Stimulated activated CD4-positive, alpha-beta T cell treated with anti-CD3 and anti-CD28 coated beads, Interleukin-4, amount 100 ng/mL, for 4 hours (primary cell): ENCODE measurements around the gene BCL2L12.

Experiments
- DNase-seq, 2 experiments: peaks; one replicate each; pipeline ENCODE4 v3.0.0-alpha.2; 2020

BCL2L12 gene

DNA sequence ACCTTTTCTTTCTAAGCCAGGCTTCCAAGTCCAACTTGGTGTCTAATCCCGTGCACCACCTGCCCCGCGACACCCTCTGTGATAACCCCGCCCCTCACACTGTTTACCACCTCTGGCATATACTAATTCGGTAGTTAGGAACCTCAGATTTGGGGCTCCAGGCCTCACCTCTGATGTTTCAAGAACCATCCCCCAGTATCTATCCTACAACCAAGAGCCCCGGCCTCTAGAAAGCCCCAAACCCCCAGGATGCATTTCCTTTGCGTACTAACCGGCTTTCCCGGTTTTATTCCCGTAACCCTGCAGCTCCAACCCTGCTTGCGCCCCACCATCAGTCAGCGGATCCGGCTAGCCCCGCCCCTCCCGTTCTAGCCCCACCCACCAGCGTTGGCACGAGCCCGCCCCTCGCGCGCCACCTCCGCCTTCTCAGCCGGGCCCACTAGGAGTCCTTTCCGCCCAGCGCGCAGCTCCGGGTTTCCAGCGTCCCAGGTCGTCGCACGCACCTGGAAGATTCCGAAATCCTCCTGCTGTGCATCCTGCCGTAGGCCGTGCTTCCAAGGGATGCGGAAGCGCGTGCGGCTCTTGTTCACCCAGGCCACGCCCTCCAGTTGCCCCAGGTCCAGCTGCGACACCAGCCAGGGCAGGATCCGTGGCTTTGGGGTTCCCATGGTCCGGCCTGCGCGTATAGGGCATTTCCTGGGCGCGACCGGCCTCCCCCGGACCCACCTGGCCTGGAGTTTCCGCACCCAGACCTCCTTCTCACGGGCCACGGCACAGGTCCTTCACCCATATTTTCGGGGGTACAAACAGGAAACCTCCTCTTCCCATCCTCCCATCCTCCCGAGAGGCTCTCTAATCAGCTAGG is 1.3 kb upstream of the BCL2L12 start:
- peak; percentile 84 to 94 for DNase-seq

DNA sequence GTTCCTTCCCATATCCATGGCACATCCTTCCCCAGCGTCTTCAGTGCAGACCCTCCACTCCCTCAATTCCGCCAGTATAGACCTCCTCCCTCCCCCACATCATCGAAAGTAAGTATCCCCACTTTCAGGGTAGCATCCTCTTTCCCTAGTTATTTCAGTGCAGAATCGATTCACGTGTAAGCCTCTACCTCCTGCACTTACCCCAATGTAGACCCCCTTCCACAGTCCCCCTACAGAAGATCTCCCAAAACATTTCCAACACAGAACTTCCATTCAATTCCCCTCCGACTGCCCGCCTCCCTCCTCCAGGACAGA is 740 bp upstream of the BCL2L12 start:
- DNase-seq: no peak

- no peak for DNase-seq
Observed at GRCh38 chr19:49666120-49666444, 349 bp downstream of the BCL2L12 start.

GRCh38 chr19:49667473-49667872 is 1.7 kb downstream of the BCL2L12 start:
- no peak for DNase-seq

GRCh38 chr19:49669516-49669915 is 3.8 kb downstream of the BCL2L12 start:
- DNase-seq: no peak

DNA sequence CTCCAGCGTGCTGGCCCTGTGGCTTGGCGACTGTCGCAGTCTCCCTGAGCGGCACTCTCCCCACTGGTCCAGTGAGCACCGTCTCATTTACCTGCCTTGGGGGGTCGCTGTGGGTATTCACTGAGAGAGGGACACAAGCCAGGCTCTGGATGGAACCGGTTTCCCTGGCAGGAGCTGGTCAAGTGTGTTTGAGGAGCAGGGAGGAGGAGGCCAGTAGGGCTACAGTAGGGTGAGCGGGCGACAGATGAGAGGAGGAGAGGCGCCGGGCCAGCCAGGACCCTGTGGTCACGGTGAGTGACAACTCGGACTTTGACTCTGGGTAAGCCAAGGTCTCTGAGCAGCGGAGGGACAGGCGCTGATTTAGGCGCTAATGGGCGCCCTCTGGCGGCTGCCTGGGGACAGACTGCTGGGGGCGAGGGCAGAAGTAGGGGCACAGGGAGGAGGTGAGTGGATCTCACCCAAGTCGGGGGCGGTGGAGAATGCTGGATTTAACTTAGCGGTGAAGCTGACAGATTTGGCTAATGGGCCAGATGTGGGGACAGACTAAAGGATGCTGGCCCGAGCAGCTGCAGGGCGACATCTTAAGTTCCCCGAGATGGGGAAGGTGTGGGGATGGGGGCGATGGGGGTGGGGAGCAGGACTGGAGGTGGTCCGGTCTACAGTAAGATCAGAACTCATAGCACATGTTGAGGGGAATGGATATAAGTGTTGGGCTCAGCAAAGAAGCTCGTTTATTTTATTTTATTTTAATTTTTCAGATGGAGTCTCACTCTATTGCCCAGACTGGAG is 6.6 kb downstream of the BCL2L12 start:
- DNase-seq: peak; percentile 68 to 75

GRCh38 chr19:49676136-49676783 is 10.5 kb downstream of the BCL2L12 start:
- peak; percentile 36 to 48 for DNase-seq

DNA sequence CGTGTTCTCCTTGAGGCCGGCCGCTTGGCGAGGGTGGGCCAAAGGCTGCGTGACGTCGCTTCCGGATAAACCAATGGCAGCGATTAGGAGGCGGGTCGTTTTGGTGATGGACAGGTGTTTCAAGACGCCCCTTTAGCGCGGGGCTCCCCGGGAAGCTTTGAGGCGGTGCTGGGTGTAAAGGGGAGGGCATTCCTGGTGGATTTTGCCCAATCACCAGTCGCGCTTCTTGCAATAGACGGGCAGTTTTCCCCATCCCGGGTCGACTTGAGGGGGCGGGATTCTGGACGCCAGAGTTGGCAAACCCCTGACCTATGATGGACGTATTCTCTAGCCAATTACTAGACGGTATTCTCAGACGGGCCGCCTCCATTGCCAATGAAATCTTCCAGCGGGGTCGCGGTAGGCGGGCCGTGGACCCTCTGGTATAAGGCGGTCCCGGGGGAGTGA is 11.1 kb downstream of the BCL2L12 start:
- peak; percentile 95 to 98 for DNase-seq

DNA sequence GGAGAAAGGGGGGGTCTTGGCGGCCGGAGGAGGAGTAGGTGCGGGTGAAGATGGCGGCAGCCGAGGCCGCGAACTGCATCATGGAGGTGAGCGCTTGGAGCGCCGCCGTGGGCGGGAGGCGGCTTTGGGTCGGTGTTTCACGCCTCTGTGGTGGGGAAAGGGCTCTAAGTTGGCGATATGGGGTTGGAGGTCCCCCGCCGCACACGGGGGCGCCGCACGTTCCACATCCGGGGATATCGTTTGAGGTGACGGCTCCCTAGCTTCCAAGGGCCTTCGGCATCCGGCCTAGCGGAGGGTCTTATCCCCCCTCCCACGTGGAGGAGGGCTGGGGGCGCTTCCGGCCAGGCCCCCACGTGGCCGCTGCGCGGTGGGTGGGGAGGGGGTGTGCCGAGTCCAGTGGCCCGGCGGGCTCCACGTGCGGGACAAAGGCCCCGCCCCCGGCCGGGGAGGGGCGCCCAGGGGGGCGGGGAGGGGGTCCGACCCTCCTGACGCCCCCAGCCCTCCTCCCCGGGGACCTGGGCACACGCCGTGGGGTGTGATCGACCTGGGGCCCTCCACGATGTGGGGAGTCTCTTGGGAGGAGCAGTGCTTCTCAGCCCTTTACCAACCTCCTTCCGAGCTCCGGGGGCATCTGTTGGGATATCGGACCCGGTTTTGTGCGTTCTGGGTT is 11.6 kb downstream of the BCL2L12 start, which contains the start of gene PRMT1:
Gene PRMT1 (plus strand): TSS at position 41 of the 670 bp plus-strand sequence. CDS start 10 bp downstream, at position 51.
- DNase-seq: peak; percentile 53 to 56

- DNase-seq: peak; percentile 70 to 78
Observed at GRCh38 chr19:49677901-49678674, 12.4 kb downstream of the BCL2L12 start.

DNA sequence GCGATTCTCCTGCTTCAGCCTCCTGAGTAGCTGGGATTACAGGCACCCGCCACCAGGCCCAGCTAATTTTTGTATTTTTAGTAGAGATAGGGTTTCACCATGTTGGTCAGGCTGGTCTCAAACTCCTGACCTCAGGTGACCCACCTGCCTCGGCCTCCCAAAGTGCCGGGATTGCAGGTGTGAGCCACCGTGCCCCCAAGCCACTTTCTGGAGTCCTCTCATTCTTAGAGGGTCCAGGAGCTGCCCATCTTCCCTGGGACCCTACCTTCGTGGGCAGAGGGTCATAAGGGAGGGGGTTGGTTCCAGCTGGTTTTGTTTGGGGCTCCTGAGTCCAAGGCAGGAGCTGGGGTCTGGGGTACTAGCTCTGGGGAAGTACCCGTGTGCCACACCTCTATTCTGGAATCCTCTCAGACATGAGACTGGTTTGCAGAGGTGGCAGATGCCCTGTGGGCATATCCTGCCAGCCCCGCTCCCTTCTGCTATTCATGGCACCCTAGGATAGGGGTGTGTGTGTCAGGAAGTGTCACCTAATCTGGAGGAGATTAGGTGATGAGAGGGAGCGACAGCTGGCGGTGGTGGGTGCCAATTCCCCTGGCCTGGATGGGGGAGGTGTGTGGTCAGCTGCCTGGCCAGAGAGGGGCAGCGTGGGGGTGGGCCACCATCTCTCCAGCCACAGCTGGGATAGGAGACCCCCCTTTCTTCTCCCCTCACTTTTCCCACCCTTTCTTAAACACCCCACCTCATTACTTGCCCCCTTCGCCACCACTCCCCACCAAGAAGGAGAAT is 13.4 kb downstream of the BCL2L12 start:
- DNase-seq: no peak

DNA sequence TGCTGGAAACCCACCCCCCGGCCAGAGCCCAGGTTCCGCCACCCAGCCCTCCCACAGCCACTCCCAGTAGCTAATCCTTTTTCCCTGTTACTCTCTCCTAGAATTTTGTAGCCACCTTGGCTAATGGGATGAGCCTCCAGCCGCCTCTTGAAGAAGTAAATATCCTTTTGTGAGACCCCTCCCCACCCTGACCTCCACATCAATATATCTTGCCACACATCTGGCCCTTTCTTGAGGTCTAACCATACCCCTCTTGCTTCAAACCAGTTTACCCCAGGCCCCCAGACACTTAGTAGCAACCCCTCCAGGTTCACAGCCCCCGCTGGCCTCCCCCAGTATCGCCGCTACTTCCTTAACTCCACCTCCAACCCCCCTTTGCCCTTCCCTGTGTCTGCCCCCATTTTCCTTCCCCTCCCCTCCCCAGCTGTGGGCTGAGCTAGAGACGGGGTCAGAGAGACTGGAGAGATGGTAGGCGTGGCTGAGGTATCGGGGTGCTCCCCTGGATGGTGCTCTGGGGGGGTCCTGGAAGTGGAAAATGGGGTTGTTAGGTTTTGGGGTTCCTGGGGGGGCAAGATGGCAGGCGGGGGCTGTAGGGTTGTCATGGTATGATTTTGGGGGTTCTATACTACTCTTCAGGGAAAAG is 14.2 kb downstream of the BCL2L12 start:
- no peak for DNase-seq

GRCh38 chr19:49680421-49681351 is 15.0 kb downstream of the BCL2L12 start:
- peak; percentile 87 to 96 for DNase-seq

DNA sequence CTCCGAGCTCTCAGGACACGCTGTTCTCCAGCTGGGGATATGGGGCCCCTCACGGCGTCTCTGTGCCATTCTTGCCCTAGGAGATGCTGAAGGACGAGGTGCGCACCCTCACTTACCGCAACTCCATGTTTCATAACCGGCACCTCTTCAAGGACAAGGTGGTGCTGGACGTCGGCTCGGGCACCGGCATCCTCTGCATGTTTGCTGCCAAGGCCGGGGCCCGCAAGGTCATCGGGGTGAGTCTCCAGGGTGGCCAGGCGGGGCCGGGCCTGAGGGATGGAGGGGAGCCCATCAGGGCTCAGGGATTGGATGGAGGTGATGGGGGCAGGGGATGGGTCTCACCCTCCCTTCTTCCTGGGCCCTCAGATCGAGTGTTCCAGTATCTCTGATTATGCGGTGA is 16.1 kb downstream of the BCL2L12 start:
- no peak for DNase-seq

- DNase-seq: no peak
Observed at GRCh38 chr19:49682274-49682673, 16.5 kb downstream of the BCL2L12 start.

GRCh38 chr19:49683814-49684250 is 18.1 kb downstream of the BCL2L12 start:
- DNase-seq: no peak

DNA sequence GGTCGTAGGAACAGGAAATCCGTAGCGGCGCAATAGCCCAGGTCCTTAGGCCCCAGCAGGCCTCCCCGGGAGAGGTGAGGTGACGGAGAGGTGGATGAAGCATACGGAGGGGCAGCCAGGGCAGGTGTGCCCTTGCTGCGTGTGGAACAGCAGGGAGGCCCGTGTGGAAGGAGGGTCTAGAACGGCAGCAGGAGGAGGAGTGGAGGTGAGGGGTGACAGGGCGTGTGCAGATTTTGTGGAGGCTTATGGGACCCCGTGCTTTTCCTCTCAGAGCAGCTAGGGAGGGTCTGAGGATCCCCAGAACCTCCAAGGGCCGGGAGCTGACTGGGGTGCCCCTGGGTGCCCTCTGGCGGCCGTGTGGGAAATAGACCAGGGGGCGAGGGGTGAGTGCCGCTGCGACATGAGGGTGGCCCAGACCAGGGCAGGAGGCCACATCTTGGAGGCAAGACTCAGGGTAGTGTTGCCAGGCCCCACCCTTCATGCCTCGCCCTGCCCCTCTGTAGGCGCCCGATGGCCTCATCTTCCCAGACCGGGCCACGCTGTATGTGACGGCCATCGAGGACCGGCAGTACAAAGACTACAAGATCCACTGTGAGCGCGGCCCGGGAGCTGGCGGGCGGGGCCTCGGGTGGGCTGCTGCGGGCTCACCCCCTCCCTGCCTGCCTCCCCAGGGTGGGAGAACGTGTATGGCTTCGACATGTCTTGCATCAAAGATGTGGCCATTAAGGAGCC is 18.7 kb downstream of the BCL2L12 start:
- no peak for DNase-seq

- no peak for DNase-seq
Observed at GRCh38 chr19:49684983-49685553, 19.3 kb downstream of the BCL2L12 start.
